Measurements from ENCODE around the gene CFAP119. TPM values are rescaled to one million over a fixed set of nuclear protein-coding genes. Genes with fewer than 3 reads are reported as not detected.

CFAP119 gene
- total and polyA plus RNA-seq, 2 donors (not counting 3 experiments of a cell fraction or from before 2014, with no cell fraction given), result 6.5 to 9.5 TPM

DNA sequence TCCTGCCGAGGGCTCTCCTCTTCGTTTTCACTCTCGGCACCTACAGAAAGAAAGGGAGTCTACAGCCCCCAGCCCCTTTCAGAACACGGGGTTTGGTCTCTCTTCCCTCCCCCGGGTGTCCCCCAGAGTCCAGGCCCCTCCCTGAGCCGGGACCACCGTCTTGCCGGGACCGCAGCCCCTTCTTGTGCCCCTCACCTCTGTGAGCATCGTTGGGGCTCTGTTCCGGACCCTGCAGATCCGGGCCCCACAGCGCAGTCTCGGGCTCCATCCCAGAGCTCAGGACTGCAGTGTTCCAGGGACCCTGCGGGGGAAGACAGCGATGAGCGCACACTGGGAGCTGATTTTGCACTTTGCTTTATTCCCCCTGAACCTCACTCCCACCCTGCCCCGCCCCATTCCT, 22.4 kb upstream of the CFAP119 start:
- no peak for FAIRE-seq
- no TSS peak for BruUV-seq (replicated peaks)
- peaks cover 0 to 19% of the 10 kb centered on the region in 2 experiments for H3K36me3 ChIP-seq (ENCODE audit: control insufficient read depth in 2 of 2, extremely low read depth in 1 of 2, insufficient read depth in 2 of 2, low read length in 2 of 2)
- dilution Hi-C loops (cut with MboI; ENCODE audit: extremely low pct_ligation_motif_present, low sequenced_read_pairs) (no loop called here), intact Hi-C loops (cut with micrococcal nuclease) (no loop called here)
- H2AFZ ChIP-seq (ENCODE audit: low read depth, low read length), result no peak overlapping the region
- H3K4me1 ChIP-seq (ENCODE audit: control insufficient read depth, extremely low read depth, insufficient read depth, low read length), result peaks cover 14% of the 10 kb centered on the region
- no peak overlapping the region for H3K4me2 ChIP-seq (ENCODE audit: insufficient read depth, low read length)
- POLR2A ChIA-PET, result no interaction called here
- DNase-seq (ENCODE audit: low read depth, low spot score), result no peak
- no peak overlapping the region for H3K4me3 ChIP-seq (replicated peaks in 1 of 3; ENCODE audit: insufficient read depth in 1 of 3, low read depth in 1 of 3, low read length in 3 of 3)
- TF ChIP-seq JUN (IDR thresholded peaks at IDR 0.05; ENCODE audit: borderline replicate concordance, insufficient read depth, insufficient read length, low read depth), result no peak
- TF ChIP-seq EZH2 (IDR thresholded peaks at IDR 0.05; ENCODE audit: borderline replicate concordance, low read depth, low read length, severe bottlenecking), result no peak
- TF ChIP-seq, protein P1, sequence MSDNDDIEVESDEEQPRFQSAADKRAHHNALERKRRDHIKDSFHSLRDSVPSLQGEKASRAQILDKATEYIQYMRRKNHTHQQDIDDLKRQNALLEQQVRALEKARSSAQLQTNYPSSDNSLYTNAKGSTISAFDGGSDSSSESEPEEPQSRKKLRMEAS (IDR thresholded peaks at IDR 0.05; ENCODE audit: insufficient read depth, insufficient read length), result no peak
- no peak for TF ChIP-seq MYC (IDR thresholded peaks at IDR 0.05; ENCODE audit: low read depth, low read length)
- TF ChIP-seq, protein P2, sequence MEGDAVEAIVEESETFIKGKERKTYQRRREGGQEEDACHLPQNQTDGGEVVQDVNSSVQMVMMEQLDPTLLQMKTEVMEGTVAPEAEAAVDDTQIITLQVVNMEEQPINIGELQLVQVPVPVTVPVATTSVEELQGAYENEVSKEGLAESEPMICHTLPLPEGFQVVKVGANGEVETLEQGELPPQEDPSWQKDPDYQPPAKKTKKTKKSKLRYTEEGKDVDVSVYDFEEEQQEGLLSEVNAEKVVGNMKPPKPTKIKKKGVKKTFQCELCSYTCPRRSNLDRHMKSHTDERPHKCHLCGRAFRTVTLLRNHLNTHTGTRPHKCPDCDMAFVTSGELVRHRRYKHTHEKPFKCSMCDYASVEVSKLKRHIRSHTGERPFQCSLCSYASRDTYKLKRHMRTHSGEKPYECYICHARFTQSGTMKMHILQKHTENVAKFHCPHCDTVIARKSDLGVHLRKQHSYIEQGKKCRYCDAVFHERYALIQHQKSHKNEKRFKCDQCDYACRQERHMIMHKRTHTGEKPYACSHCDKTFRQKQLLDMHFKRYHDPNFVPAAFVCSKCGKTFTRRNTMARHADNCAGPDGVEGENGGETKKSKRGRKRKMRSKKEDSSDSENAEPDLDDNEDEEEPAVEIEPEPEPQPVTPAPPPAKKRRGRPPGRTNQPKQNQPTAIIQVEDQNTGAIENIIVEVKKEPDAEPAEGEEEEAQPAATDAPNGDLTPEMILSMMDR (IDR thresholded peaks at IDR 0.05; ENCODE audit: extremely low read depth in 1 of 2, insufficient read depth in 1 of 2, low read depth in 1 of 2, low read length in 2 of 2), result no peak
- peaks cover 10% of the 10 kb centered on the region for H3K79me2 ChIP-seq (ENCODE audit: control insufficient read depth, insufficient read depth, low read length)
- H3K27me3 ChIP-seq (ENCODE audit: control insufficient read depth in 2 of 2, insufficient read depth in 2 of 2, low read length in 2 of 2), result no peaks in the 10 kb centered on the region
- CTCF ChIA-PET, result no interaction called here
- no peak overlapping the region for H3K27ac ChIP-seq (ENCODE audit: insufficient read depth, low read depth, low read length)
- no peaks in the 10 kb centered on the region for H4K20me1 ChIP-seq (replicated peaks; ENCODE audit: control insufficient read depth, extremely low read depth, insufficient read depth, low read length)
- no peaks in the 10 kb centered on the region for H3K9me1 ChIP-seq (replicated peaks; ENCODE audit: control insufficient read depth, extremely low read depth, insufficient read depth, low read length)
- H3K9me3 ChIP-seq (replicated peaks; ENCODE audit: control insufficient read depth, insufficient read depth, low read length), result no peaks in the 10 kb centered on the region
- H3K9ac ChIP-seq (replicated peaks; ENCODE audit: extremely low read depth, insufficient read depth, low read length), result no peak overlapping the region

Data from endothelial cell of umbilical vein (primary cell).